IMR-90 (cell line): ENCODE results near the gene SOX5. TPM values are rescaled to one million over a fixed set of nuclear protein-coding genes. Genes with fewer than 3 reads are reported as not detected.

Experiments
- ATAC-seq: fragments of 200-7000 bp; cut with Tn5 transposase; 2 replicates; pipeline ENCODE4 v1.9.1; 2020; ENCODE audit warnings: low read depth, mild to moderate bottlenecking, moderate library complexity
- BruUV-seq: library from RNA; stranded (reverse); fragments of 400-500 nt; replicated peaks from 2 replicates; lab custom pipeline; 2021; lab: Mats Ljungman, UMichigan
- CTCF ChIA-PET: fragments of 300-600 bp; formaldehyde crosslinking; extraction: SDS; loops from one replicate; lab custom pipeline; 2021; ENCODE audit warnings: antibody characterized with exemption; lab: Yijun Ruan, JAX
- POLR2A ChIA-PET: fragments of 300-600 bp; sonication (Branson Sonifier 250); formaldehyde crosslinking; loops from one replicate; lab custom pipeline; 2022; ENCODE audit warnings: antibody characterized with exemption; ENCODE audit not compliant: unreplicated experiment; lab: Charles Lee
- DNase-seq: peaks from one replicate; pipeline ENCODE4 v3.0.0; 2013
- H2AFZ ChIP-seq: replicated peaks from 2 replicates; pipeline ENCODE3; 2013; ENCODE audit warnings: low read length, mild to moderate bottlenecking; ENCODE audit not compliant: poor library complexity
- H2AK5ac ChIP-seq: 2 replicates; pipeline ENCODE4 v1.6.1; 2013; ENCODE audit warnings: low read depth, low read length, inconsistent platforms
- H2AK9ac ChIP-seq: replicated peaks from 2 replicates; pipeline ENCODE3; 2013; ENCODE audit warnings: mild to moderate bottlenecking, low read depth, low read length, moderate library complexity; ENCODE audit not compliant: poor library complexity
- H2BK120ac ChIP-seq: 2 replicates; pipeline ENCODE4 v1.6.1; 2013; ENCODE audit warnings: low read depth, low read length, inconsistent platforms
- H2BK15ac ChIP-seq: 3 replicates; pipeline ENCODE4 v1.6.1; 2013; ENCODE audit warnings: low read depth, low read length, inconsistent platforms
- H2BK20ac ChIP-seq: 2 replicates; pipeline ENCODE4 v1.6.1; 2013; ENCODE audit warnings: low read depth, mild to moderate bottlenecking, inconsistent platforms, low read length, moderate library complexity
- H2BK5ac ChIP-seq: 2 replicates; pipeline ENCODE4 v1.6.1; 2013; ENCODE audit warnings: mild to moderate bottlenecking, low read depth, low read length, inconsistent platforms; ENCODE audit not compliant: poor library complexity, severe bottlenecking
- H3K14ac ChIP-seq: replicated peaks from 2 replicates; pipeline ENCODE4 v1.6.1; 2013; ENCODE audit warnings: low read depth, low read length, inconsistent platforms
- H3K18ac ChIP-seq: 2 replicates; pipeline ENCODE4 v1.6.1; 2013; ENCODE audit warnings: low read depth, low read length, control low read depth
- H3K23ac ChIP-seq: 2 replicates; pipeline ENCODE4 v1.6.1; 2013; ENCODE audit warnings: low read depth, low read length, inconsistent platforms
- H3K27ac ChIP-seq: 2 replicates; pipeline ENCODE4 v1.5.1; 2013; ENCODE audit warnings: mild to moderate bottlenecking, control low read depth, low read length; ENCODE audit not compliant: insufficient read depth
- H3K27me3 ChIP-seq: 2 replicates; pipeline ENCODE4 v1.6.1; 2013; ENCODE audit warnings: low read length; ENCODE audit not compliant: control insufficient read depth, insufficient read depth
- H3K36me3 ChIP-seq: 2 replicates; pipeline ENCODE4 v1.6.1; 2013; ENCODE audit warnings: low read length, mixed read lengths; ENCODE audit not compliant: control insufficient read depth, insufficient read depth
- H3K4ac ChIP-seq: 2 replicates; pipeline ENCODE4 v1.6.1; 2013; ENCODE audit warnings: low read depth, low read length, inconsistent platforms
- H3K4me1 ChIP-seq: 2 replicates; pipeline ENCODE4 v1.6.1; 2013; ENCODE audit warnings: low read length, mixed read lengths; ENCODE audit not compliant: control insufficient read depth, insufficient read depth
- H3K4me2 ChIP-seq: 2 replicates; pipeline ENCODE4 v1.6.1; 2013; ENCODE audit warnings: low read depth, mild to moderate bottlenecking, control low read depth, low read length, moderate library complexity
- H3K4me3 ChIP-seq: 2 replicates; pipeline ENCODE4 v1.5.1; 2013; ENCODE audit warnings: low read depth, mild to moderate bottlenecking, control low read depth, low read length, moderate library complexity; ENCODE audit not compliant: insufficient read depth
- H3K56ac ChIP-seq: 2 replicates; pipeline ENCODE4 v1.6.1; 2013; ENCODE audit warnings: low read length, inconsistent platforms; ENCODE audit not compliant: insufficient read depth; ENCODE audit errors: extremely low read depth
- H3K79me1 ChIP-seq, 2 experiments: 2 replicates each; pipeline ENCODE4 v1.6.1; 2013; ENCODE audit warnings: low read length in 2 of 2, inconsistent platforms in 1 of 2, low read depth in 1 of 2
- H3K9ac ChIP-seq: 2 replicates; pipeline ENCODE4 v1.6.1; 2013; ENCODE audit warnings: low read depth, low read length, control low read depth
- H3K9me1 ChIP-seq: 2 replicates; pipeline ENCODE4 v1.6.1; 2013; ENCODE audit warnings: low read length, inconsistent platforms; ENCODE audit not compliant: insufficient read depth
- H3K9me3 ChIP-seq: 2 replicates; pipeline ENCODE4 v1.6.1; 2013; ENCODE audit warnings: low read length; ENCODE audit not compliant: control insufficient read depth, insufficient read depth
- H4K20me1 ChIP-seq: 2 replicates; pipeline ENCODE4 v1.6.1; 2013; ENCODE audit warnings: low read length, inconsistent platforms; ENCODE audit not compliant: insufficient read depth
- H4K5ac ChIP-seq: 2 replicates; pipeline ENCODE4 v1.6.1; 2013; ENCODE audit warnings: mild to moderate bottlenecking, low read depth, low read length, control low read depth
- H4K8ac ChIP-seq, 2 experiments: 2 replicates each; pipeline ENCODE4 v1.6.1; 2013; ENCODE audit warnings: low read depth in 2 of 2, low read length in 2 of 2, control low read depth in 1 of 2, inconsistent platforms in 1 of 2
- H4K91ac ChIP-seq: 2 replicates; pipeline ENCODE4 v1.6.1; 2013; ENCODE audit warnings: low read depth, low read length, inconsistent platforms; ENCODE audit not compliant: insufficient read depth
- BHLHE40 ChIP-seq: fragments of 150-350 bp; IDR thresholded peaks from 2 replicates; pipeline ENCODE4 v1.6.1; 2016; ENCODE audit warnings: mild to moderate bottlenecking, low read depth, low read length
- CTCF ChIP-seq: conservative IDR thresholded peaks from 2 replicates; pipeline ENCODE4 v1.5.1; 2012; ENCODE audit warnings: mild to moderate bottlenecking, low read depth, low read length, improper control_type of control experiment
- ELK1 ChIP-seq: fragments of 150-350 bp; IDR thresholded peaks from 2 replicates; pipeline ENCODE4 v1.6.1; 2016; ENCODE audit warnings: low read depth, mild to moderate bottlenecking, low read length, moderate library complexity, borderline replicate concordance
- FOS ChIP-seq: fragments of 150-350 bp; IDR thresholded peaks from 2 replicates; pipeline ENCODE4 v1.6.1; 2016; ENCODE audit warnings: low read depth, low read length
- MAFK ChIP-seq: IDR thresholded peaks from 2 replicates; pipeline ENCODE4 v1.6.1; 2012; ENCODE audit warnings: low read depth, low read length, improper control_type of control experiment
- MXI1 ChIP-seq: IDR thresholded peaks from 2 replicates; pipeline ENCODE4 v1.6.1; 2012; ENCODE audit warnings: low read depth, mild to moderate bottlenecking, low read length, moderate library complexity, borderline replicate concordance
- NFE2L2 ChIP-seq: fragments of 150-350 bp; IDR thresholded peaks from 2 replicates; pipeline ENCODE4 v1.6.1; 2016; ENCODE audit warnings: low read depth, mild to moderate bottlenecking, low read length
- POLR2A ChIP-seq: IDR thresholded peaks from 2 replicates; pipeline ENCODE4 v1.6.1; 2012; ENCODE audit warnings: mild to moderate bottlenecking, low read depth, low read length
- RAD21 ChIP-seq: IDR thresholded peaks from 2 replicates; pipeline ENCODE4 v1.6.1; 2012; ENCODE audit warnings: low read length, improper control_type of control experiment
- RFX5 ChIP-seq: IDR thresholded peaks from 2 replicates; pipeline ENCODE4 v1.8.0; 2012; ENCODE audit warnings: low read depth, mild to moderate bottlenecking, low read length, moderate library complexity
- SMC3 ChIP-seq: fragments of 150-350 bp; IDR thresholded peaks from 2 replicates; pipeline ENCODE4 v1.6.1; 2016; ENCODE audit warnings: low read depth, mild to moderate bottlenecking, antibody characterized with exemption, low read length, moderate library complexity
- USF2 ChIP-seq: fragments of 150-350 bp; IDR thresholded peaks from 2 replicates; pipeline ENCODE4 v1.6.1; 2017; ENCODE audit warnings: mild to moderate bottlenecking, antibody characterized with exemption, low read length, low read depth
- WGBS, 2 experiments: methylation state at CpG; one replicate each; pipeline versions ENCODE4 v1.1.5 to v1.1.7; 2013; ENCODE audit warnings: missing lambda C conversion rate in 2 of 2; ENCODE audit not compliant: insufficient read length in 1 of 2; ENCODE audit errors: extremely low coverage in 2 of 2; 5-methylcytosine and 5-hydroxymethylcytosine counted together
- dilution Hi-C: fragments of 300-500 bp; cut with HindIII; formaldehyde crosslinking; loops from one replicate; pipeline ENCODE4 v1.14.3; 2018; ENCODE audit warnings: low sequenced_read_pairs; ENCODE audit not compliant: unreplicated experiment
- in situ Hi-C: fragments of 300-500 bp; cut with MboI; formaldehyde crosslinking; loops from 3 replicates; pipeline ENCODE4 v1.14.3; 2019; ENCODE audit warnings: low sequenced_read_pairs, inconsistent platforms, mixed read lengths
- intact Hi-C: fragments of 100-400 bp; cut with micrococcal nuclease; formaldehyde crosslinking; loops from 2 replicates; pipeline ENCODE4 v1.10.0; 2022
- polyA plus RNA-seq, 3 experiments: library from polyadenylated mRNA; depleted of rRNA; stranded (reverse); fragments of >200 nt; gene quantifications; 2 replicates each; pipeline ENCODE4 v1.2.3, GENCODE V29; 2012; ENCODE audit warnings: low replicate concordance in 1 of 3
- total RNA-seq: library from RNA; depleted of rRNA; stranded (reverse); fragments of >200 nt; gene quantifications from 2 replicates; pipeline ENCODE4 v1.2.3, GENCODE V29; 2012

SOX5 gene
- total and polyA plus RNA-seq, 2 of the 4 experiments (the other 2 are of a cell fraction), result 1.1 to 13.1 TPM

- TF ChIP-seq NFE2L2, result no peak
- TF ChIP-seq ELK1, result no peak
- TF ChIP-seq RAD21, result no peak
- no peak for TF ChIP-seq MXI1
- no peak for TF ChIP-seq BHLHE40
- no peak for TF ChIP-seq USF2
- no peak for TF ChIP-seq CTCF
- TF ChIP-seq RFX5, result no peak
- no peak for TF ChIP-seq POLR2A
- TF ChIP-seq MAFK, result no peak
- TF ChIP-seq SMC3, result no peak
- no peak for TF ChIP-seq FOS
- no peaks in the 10 kb centered on the region for H3K79me1 ChIP-seq
- WGBS, 2 experiments, result 100% methylated on average over 1 of the region's 1 CpG; no CpG with 5 or more reads in 1 of the 2 experiments
- no TSS peak for BruUV-seq
- ChIA-PET CTCF (no interaction called here), POLR2A (no interaction called here)
- H3K4me1 ChIP-seq, result no peaks in the 10 kb centered on the region
- H3K27ac ChIP-seq, result no peak overlapping the region
- H3K18ac ChIP-seq, result no peak overlapping the region
- dilution Hi-C loops (no loop called here), in situ Hi-C loops (no loop called here), intact Hi-C loops (no loop called here)
- no peak overlapping the region for H3K14ac ChIP-seq
- no peak for ATAC-seq
- DNase-seq, result no peak
- H2BK15ac ChIP-seq, result no peak overlapping the region
- no peaks in the 10 kb centered on the region for H3K27me3 ChIP-seq
- H2AK5ac ChIP-seq, result no peak overlapping the region
- no peak overlapping the region for H2BK120ac ChIP-seq
- no peak overlapping the region for H2AK9ac ChIP-seq
- no peak overlapping the region for H3K4me3 ChIP-seq
- H3K9me3 ChIP-seq, result no peaks in the 10 kb centered on the region
- no peak overlapping the region for H3K4me2 ChIP-seq
- H3K56ac ChIP-seq, result no peak overlapping the region
- H4K20me1 ChIP-seq, result no peaks in the 10 kb centered on the region
- no peak overlapping the region for H4K8ac ChIP-seq
- H3K9ac ChIP-seq, result no peak overlapping the region
- no peak overlapping the region for H2BK5ac ChIP-seq
- H3K23ac ChIP-seq, result no peak overlapping the region
- H4K91ac ChIP-seq, result no peak overlapping the region
- H4K5ac ChIP-seq, result no peak overlapping the region
- H3K4ac ChIP-seq, result no peak overlapping the region
- H3K9me1 ChIP-seq, result no peaks in the 10 kb centered on the region
- H2AFZ ChIP-seq, result no peak overlapping the region
- no peak overlapping the region for H2BK20ac ChIP-seq
- no peaks in the 10 kb centered on the region for H3K36me3 ChIP-seq
These were observed 39.9 kb downstream of the SOX5 start for GRCh38 chr12:23909551-23909950.
